ENCODE results near the gene SPINT1. TPM values are rescaled to one million over a fixed set of nuclear protein-coding genes. Genes with fewer than 3 reads are reported as not detected.
"Not testable (repeated sequence)": the region's sequence is repeated elsewhere in the genome, so short reads cannot be mapped to it uniquely, and the experiment has no call there.

Gene SPINT1
- total RNA-seq, 4 donors from 2014 or later, result 303 to 430 (median 372) TPM

GRCh38 chr15:40859206-40859851 lies 15.5 kb downstream of the SPINT1 start:
- no peak for TF ChIP-seq POLR2A (IDR thresholded peaks at IDR 0.05)
- TF ChIP-seq POLR2AphosphoS5 (IDR thresholded peaks at IDR 0.05), result no peak
- peak; percentile 37 to 78 for TF ChIP-seq CTCF (IDR thresholded peaks at IDR 0.05)
- TF ChIP-seq EP300 (IDR thresholded peaks at IDR 0.05), result no peak
- Histone ChIP-seq H3K4me3 (no peak overlapping the region), H3K36me3 (peaks cover 27% of the 10 kb centered on the region), H3K27ac (no peak overlapping the region), H3K9me3 (no peaks in the 10 kb centered on the region), H3K27me3 (no peaks in the 10 kb centered on the region), H3K4me1 (peaks cover 27% of the 10 kb centered on the region)
- DNase-seq (ENCODE audit: low spot score in 2 of 2), result peak; percentile 88 to 92
- 52% methylated on average over 16 of the region's 18 CpGs for WGBS

GRCh38 chr15:40861147-40861546 lies 17.3 kb downstream of the SPINT1 start:
- DNase-seq (ENCODE audit: low spot score in 2 of 2); H3K27ac ChIP-seq; H3K36me3 ChIP-seq; H3K27me3 ChIP-seq; H3K9me3 ChIP-seq; H3K4me3 ChIP-seq: not testable (repeated sequence)
- 70% methylated on average over 4 of the region's 4 CpGs for WGBS
- peaks cover 27% of the 10 kb centered on the region for H3K4me1 ChIP-seq

GRCh38 chr15:40863660-40864270 lies 19.9 kb downstream of the SPINT1 start:
- Histone ChIP-seq H3K4me1 (peaks cover 11% of the 10 kb centered on the region), H3K36me3 (no peaks in the 10 kb centered on the region), H3K4me3 (no peak overlapping the region), H3K9me3 (no peaks in the 10 kb centered on the region), H3K27me3 (no peaks in the 10 kb centered on the region), H3K27ac (peak overlapping the region; percentile 5)
- no peak for DNase-seq (ENCODE audit: low spot score in 2 of 2)
- whole genome bisulfite sequencing, result 72% methylated on average over 4 of the region's 4 CpGs
- TF ChIP-seq POLR2A (IDR thresholded peaks at IDR 0.05) (no peak), CTCF (IDR thresholded peaks at IDR 0.05) (no peak), EP300 (IDR thresholded peaks at IDR 0.05) (no peak), POLR2AphosphoS5 (IDR thresholded peaks at IDR 0.05) (no peak)

- Histone ChIP-seq H3K4me3 (no peak overlapping the region), H3K27me3 (no peaks in the 10 kb centered on the region), H3K4me1 (peaks cover 22% of the 10 kb centered on the region), H3K9me3 (no peaks in the 10 kb centered on the region), H3K36me3 (no peaks in the 10 kb centered on the region), H3K27ac (no peak overlapping the region)
- DNase-seq (ENCODE audit: low spot score in 2 of 2), result no peak
- WGBS, result 99% methylated on average over 4 of the region's 4 CpGs
- no peak for TF ChIP-seq POLR2AphosphoS5 (IDR thresholded peaks at IDR 0.05)
- no peak for TF ChIP-seq POLR2A (IDR thresholded peaks at IDR 0.05)
- no peak for TF ChIP-seq EP300 (IDR thresholded peaks at IDR 0.05)
- no peak for TF ChIP-seq CTCF (IDR thresholded peaks at IDR 0.05)
Observed at GRCh38 chr15:40867199-40867598, 23.4 kb downstream of the SPINT1 start.

GRCh38 chr15:40869686-40870085 lies 25.8 kb downstream of the SPINT1 start:
- no peaks in the 10 kb centered on the region for H3K9me3 ChIP-seq
- no peaks in the 10 kb centered on the region for H3K27me3 ChIP-seq
- no peak for TF ChIP-seq POLR2A (IDR thresholded peaks at IDR 0.05)
- TF ChIP-seq EP300 (IDR thresholded peaks at IDR 0.05), result no peak
- no peak for TF ChIP-seq POLR2AphosphoS5 (IDR thresholded peaks at IDR 0.05)
- no peak for TF ChIP-seq CTCF (IDR thresholded peaks at IDR 0.05)
- DNase-seq (ENCODE audit: low spot score in 2 of 2), result no peak
- 67% methylated on average over 5 of the region's 5 CpGs for WGBS
- no peaks in the 10 kb centered on the region for H3K36me3 ChIP-seq
- H3K4me3 ChIP-seq, result no peak overlapping the region
- peaks cover 42% of the 10 kb centered on the region for H3K4me1 ChIP-seq
- H3K27ac ChIP-seq, result peak overlapping the region; percentile 92
